Testis (tissue), 5 donors: ENCODE measurements around the gene SGSM1. TPM values are rescaled to one million over a fixed set of nuclear protein-coding genes. Genes with fewer than 3 reads are reported as not detected.
A peak's percentile ranks its signal among the peaks of the same experiment; 100 is the strongest.

Source experiments
- DNase-seq: peaks from one replicate; pipeline ENCODE4 v3.0.0-alpha.2; 2019
- H3K27ac ChIP-seq, 2 donors: fragments of 200-600 bp; sonication (generic); one replicate each; pipeline ENCODE4 v1.5.1; 2019
- H3K27me3 ChIP-seq: fragments of 200-600 bp; sonication (generic); one replicate; pipeline ENCODE4 v1.5.1; 2019
- H3K36me3 ChIP-seq: fragments of 200-600 bp; sonication (generic); one replicate; pipeline ENCODE4 v1.5.1; 2017; ENCODE audit warnings: low read depth; ENCODE audit errors: missing control alignments
- H3K4me1 ChIP-seq: fragments of 200-600 bp; sonication (generic); one replicate; pipeline ENCODE4 v1.5.1; 2019
- H3K4me3 ChIP-seq, 2 donors: fragments of 200-600 bp; sonication (generic); one replicate each; pipeline ENCODE4 v1.5.1; 2017 to 2019
- H3K9me3 ChIP-seq: fragments of 200-600 bp; sonication (generic); one replicate; pipeline ENCODE4 v1.5.1; 2017
- CTCF ChIP-seq, 3 experiments: fragments of 450-650 bp in 2 of 3; fragments of 200-600 bp in 1 of 3; sonication (generic) in 1 of 3; IDR thresholded peaks; one replicate each; pipeline ENCODE4 v1.5.1; 2016 to 2019; ENCODE audit warnings: antibody characterized with exemption in 3 of 3, mild to moderate bottlenecking in 2 of 3, moderate library complexity in 1 of 3
- POLR2A ChIP-seq: fragments of 450-650 bp; IDR thresholded peaks from one replicate; pipeline ENCODE4 v1.6.1; 2017; ENCODE audit warnings: antibody characterized with exemption, mild to moderate bottlenecking, moderate library complexity
- WGBS, 2 donors: methylation state at CpG; one replicate each; pipeline ENCODE4 v1.1.5; 2018; 5-methylcytosine and 5-hydroxymethylcytosine counted together
- intact Hi-C: fragments of 100-400 bp; cut with DNase I; formaldehyde crosslinking; loops from one replicate; pipeline ENCODE4 v1.15.1; 2023; ENCODE audit warnings: low total_unique reads
- long read RNA-seq, 2 donors: transcript quantifications; one replicate each; lab custom pipeline, GENCODE V29; 2026
- polyA plus RNA-seq: library from polyadenylated mRNA; stranded (reverse); fragments of 350-450 nt; fragmentation: Illumina TruSeq; extraction: RNeasy Lipid Tissue Mini Kit (QIAGEN cat#74804); gene quantifications from one replicate; pipeline ENCODE4 v1.2.3, GENCODE V29; 2014; ENCODE audit warnings: low read depth, low replicate concordance; ENCODE audit not compliant: insufficient read depth
- total RNA-seq, 2 donors: library from RNA; depleted of rRNA; stranded (reverse); fragments of >200 nt; gene quantifications; one replicate each; pipeline ENCODE4 v1.2.3, GENCODE V29; 2016

Gene SGSM1
- total RNA-seq = 1 to 10 TPM; 7.9 to 8.4 TPM
- polyA plus RNA-seq = 5.1 TPM
- long read RNA-seq, donor 1 = 0 reads
- long read RNA-seq, donor 2 = 0 reads

GRCh38 chr22:24805790-24806662, at the start of gene SGSM1:
SGSM1 (plus strand) TSS chr22:24806211; CDS start chr22:24806326, 115 bp downstream.
- Histone ChIP-seq H3K4me1 (peaks cover 14% of the 10 kb centered on the region), H3K9me3 (no peaks in the 10 kb centered on the region), H3K27me3 (no peaks in the 10 kb centered on the region), H3K36me3 (no peaks in the 10 kb centered on the region), H3K4me3 (peak within 1 kb of the TSS; percentile 49 to 64), H3K27ac (peak within 1 kb of the TSS; percentile 67 to 75)
- TF ChIP-seq CTCF (IDR thresholded peaks at IDR 0.05) = peak in 1 of 3 experiments; percentile 2
- no peak for TF ChIP-seq POLR2A
- peak; percentile 86 for DNase-seq
- intact Hi-C loops = no loop called here
- 8 to 13% methylated on average over 18 to 31 of the region's 80 CpGs for WGBS, 2 donors

GRCh38 chr22:24758164-24758799, 47.7 kb upstream of the SGSM1 start:
- TF ChIP-seq POLR2A = no peak
- peak; percentile 63 to 96 (median 76) for TF ChIP-seq CTCF (IDR thresholded peaks at IDR 0.05)
- 67 to 69% methylated on average over 12 of the region's 12 CpGs for WGBS, 2 donors
- no peak overlapping the region for H3K27ac ChIP-seq
- no peaks in the 10 kb centered on the region for H3K36me3 ChIP-seq
- DNase-seq = peak; percentile 63
- H3K4me3 ChIP-seq = no peak overlapping the region
- H3K9me3 ChIP-seq = no peaks in the 10 kb centered on the region
- no peaks in the 10 kb centered on the region for H3K27me3 ChIP-seq
- intact Hi-C loops = loop anchor here (10.0 kb wide), 1 partner anchor 93 kb away; no protein-coding TSS in a partner anchor
- H3K4me1 ChIP-seq = no peaks in the 10 kb centered on the region

GRCh38 chr22:24759765-24760164, 46.2 kb upstream of the SGSM1 start:
- DNase-seq = no peak

GRCh38 chr22:24760708-24761306, 45.2 kb upstream of the SGSM1 start:
- DNase-seq = no peak
- WGBS, 2 donors = 55 to 67% methylated on average over 7 of the region's 7 CpGs
- no peak overlapping the region for H3K4me3 ChIP-seq
- H3K36me3 ChIP-seq = no peaks in the 10 kb centered on the region
- no peaks in the 10 kb centered on the region for H3K27me3 ChIP-seq
- no peaks in the 10 kb centered on the region for H3K4me1 ChIP-seq
- H3K27ac ChIP-seq = no peak overlapping the region
- no peak for TF ChIP-seq CTCF (IDR thresholded peaks at IDR 0.05)
- no peak for TF ChIP-seq POLR2A
- H3K9me3 ChIP-seq = no peaks in the 10 kb centered on the region
- intact Hi-C loops = no loop called here

More at GRCh38 chr22:24759765-24760164, 46.2 kb upstream of the SGSM1 start:
- Histone ChIP-seq H3K27me3 (no peaks in the 10 kb centered on the region), H3K9me3 (no peaks in the 10 kb centered on the region), H3K4me3 (no peak overlapping the region), H3K36me3 (no peaks in the 10 kb centered on the region), H3K4me1 (no peaks in the 10 kb centered on the region), H3K27ac (no peak overlapping the region)
- TF ChIP-seq CTCF (IDR thresholded peaks at IDR 0.05) = no peak
- 76 to 79% methylated on average over 6 of the region's 6 CpGs for WGBS, 2 donors
- intact Hi-C loops = loop anchor here (10.0 kb wide), 1 partner anchor 95 kb away; no protein-coding TSS in a partner anchor
